ENCODE results near the gene CD302. TPM values are rescaled to one million over a fixed set of nuclear protein-coding genes. Genes with fewer than 3 reads are reported as not detected.

CD302 gene
- polyA plus RNA-seq, 1 donor from 2014 or later = not detected

GRCh38 chr2:159758239-159758638 lies 39.8 kb downstream of the CD302 start:
- no peak overlapping the region for H3K27ac ChIP-seq (ENCODE audit: low read length)
- peaks cover 15% of the 10 kb centered on the region for H3K79me2 ChIP-seq (replicated peaks; ENCODE audit: insufficient read depth, low read length)
- no peaks in the 10 kb centered on the region for H3K36me3 ChIP-seq (ENCODE audit: insufficient read depth, low read length)

DNA sequence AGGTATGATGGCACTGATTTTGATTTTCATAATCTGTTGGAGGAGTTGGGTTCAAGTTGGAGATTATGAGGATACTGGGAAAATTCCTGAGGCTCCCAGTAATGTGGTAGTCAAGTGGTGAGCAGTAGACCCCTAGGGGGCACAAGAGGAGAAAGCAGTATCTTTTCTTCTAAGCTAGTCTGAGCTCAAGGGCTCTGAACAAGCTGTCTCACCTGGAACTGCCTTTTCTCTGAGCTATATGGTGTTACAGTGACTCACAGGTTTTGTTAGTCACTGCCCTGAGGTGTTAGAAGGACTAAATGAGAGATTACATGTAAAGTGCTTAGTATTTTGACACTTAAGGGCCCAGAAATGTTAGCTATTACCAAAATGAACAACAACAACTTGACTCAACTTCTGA lies 42.2 kb downstream of the CD302 start:
- no peaks in the 10 kb centered on the region for H4K20me1 ChIP-seq (ENCODE audit: insufficient read depth)
- H3F3A ChIP-seq (ENCODE audit: insufficient read depth, low read length, poor library complexity, severe bottlenecking) = no peaks in the 10 kb centered on the region
- no peak overlapping the region for H3K27ac ChIP-seq (ENCODE audit: low read length)
- no peak overlapping the region for H3K4me3 ChIP-seq (ENCODE audit: low read length)
- no peaks in the 10 kb centered on the region for H3K27me3 ChIP-seq (ENCODE audit: insufficient read depth, low read depth, low read length)
- no peak overlapping the region for H3K4me2 ChIP-seq (ENCODE audit: low read length)
- no peaks in the 10 kb centered on the region for H3K9me2 ChIP-seq (ENCODE audit: insufficient read depth, low read length)
- H3K9me3 ChIP-seq (ENCODE audit: low read length) = no peaks in the 10 kb centered on the region
- H3K36me3 ChIP-seq (ENCODE audit: insufficient read depth, low read length) = peaks cover 5% of the 10 kb centered on the region
- no peak overlapping the region for H2AFZ ChIP-seq (ENCODE audit: low read depth, low read length)
- peaks cover 20% of the 10 kb centered on the region for H3K79me2 ChIP-seq (replicated peaks; ENCODE audit: insufficient read depth, low read length)
- H3K9ac ChIP-seq (ENCODE audit: low read length) = no peak overlapping the region
- TF ChIP-seq, protein P1, sequence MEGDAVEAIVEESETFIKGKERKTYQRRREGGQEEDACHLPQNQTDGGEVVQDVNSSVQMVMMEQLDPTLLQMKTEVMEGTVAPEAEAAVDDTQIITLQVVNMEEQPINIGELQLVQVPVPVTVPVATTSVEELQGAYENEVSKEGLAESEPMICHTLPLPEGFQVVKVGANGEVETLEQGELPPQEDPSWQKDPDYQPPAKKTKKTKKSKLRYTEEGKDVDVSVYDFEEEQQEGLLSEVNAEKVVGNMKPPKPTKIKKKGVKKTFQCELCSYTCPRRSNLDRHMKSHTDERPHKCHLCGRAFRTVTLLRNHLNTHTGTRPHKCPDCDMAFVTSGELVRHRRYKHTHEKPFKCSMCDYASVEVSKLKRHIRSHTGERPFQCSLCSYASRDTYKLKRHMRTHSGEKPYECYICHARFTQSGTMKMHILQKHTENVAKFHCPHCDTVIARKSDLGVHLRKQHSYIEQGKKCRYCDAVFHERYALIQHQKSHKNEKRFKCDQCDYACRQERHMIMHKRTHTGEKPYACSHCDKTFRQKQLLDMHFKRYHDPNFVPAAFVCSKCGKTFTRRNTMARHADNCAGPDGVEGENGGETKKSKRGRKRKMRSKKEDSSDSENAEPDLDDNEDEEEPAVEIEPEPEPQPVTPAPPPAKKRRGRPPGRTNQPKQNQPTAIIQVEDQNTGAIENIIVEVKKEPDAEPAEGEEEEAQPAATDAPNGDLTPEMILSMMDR (IDR thresholded peaks at IDR 0.05; ENCODE audit: poor library complexity, severe bottlenecking) = no peak
- TF ChIP-seq POLR2AphosphoS5 (IDR thresholded peaks at IDR 0.05) = no peak
- TF ChIP-seq TAF1 (IDR thresholded peaks at IDR 0.05; ENCODE audit: low read depth) = no peak
- TF ChIP-seq MXI1 (conservative IDR thresholded peaks at IDR 0.05; ENCODE audit: poor library complexity, severe bottlenecking) = no peak
- TF ChIP-seq SMC3 (conservative IDR thresholded peaks at IDR 0.05; ENCODE audit: poor library complexity) = no peak
- no peak for TF ChIP-seq EP300 (conservative IDR thresholded peaks at IDR 0.05; ENCODE audit: poor library complexity, severe bottlenecking)
- no peak for TF ChIP-seq REST (IDR thresholded peaks at IDR 0.05; ENCODE audit: borderline replicate concordance)
- TF ChIP-seq RAD21 (conservative IDR thresholded peaks at IDR 0.05) = no peak

More at GRCh38 chr2:159758239-159758638, 39.8 kb downstream of the CD302 start:
- H3K9me2 ChIP-seq (ENCODE audit: insufficient read depth, low read length) = no peaks in the 10 kb centered on the region
- no peaks in the 10 kb centered on the region for H3F3A ChIP-seq (ENCODE audit: insufficient read depth, low read length, poor library complexity, severe bottlenecking)
- H4K20me1 ChIP-seq (ENCODE audit: insufficient read depth) = no peaks in the 10 kb centered on the region
- H2AFZ ChIP-seq (ENCODE audit: low read depth, low read length) = no peak overlapping the region
- H3K9ac ChIP-seq (ENCODE audit: low read length) = no peak overlapping the region
- H3K4me3 ChIP-seq (ENCODE audit: low read length) = no peak overlapping the region
- no peaks in the 10 kb centered on the region for H3K9me3 ChIP-seq (ENCODE audit: low read length)
- no peaks in the 10 kb centered on the region for H3K27me3 ChIP-seq (ENCODE audit: insufficient read depth, low read depth, low read length)
- no peak overlapping the region for H3K4me2 ChIP-seq (ENCODE audit: low read length)
- TF ChIP-seq MXI1 (conservative IDR thresholded peaks at IDR 0.05; ENCODE audit: poor library complexity, severe bottlenecking) (no peak), RAD21 (conservative IDR thresholded peaks at IDR 0.05) (no peak), SMC3 (conservative IDR thresholded peaks at IDR 0.05; ENCODE audit: poor library complexity) (no peak), POLR2AphosphoS5 (IDR thresholded peaks at IDR 0.05) (no peak), REST (IDR thresholded peaks at IDR 0.05; ENCODE audit: borderline replicate concordance) (no peak), EP300 (conservative IDR thresholded peaks at IDR 0.05; ENCODE audit: poor library complexity, severe bottlenecking) (no peak), TAF1 (IDR thresholded peaks at IDR 0.05; ENCODE audit: low read depth) (no peak), EZH2 (IDR thresholded peaks at IDR 0.05; ENCODE audit: borderline replicate concordance, insufficient read depth, low read length, poor library complexity, severe bottlenecking) (no peak)
- TF ChIP-seq, protein P1 (IDR thresholded peaks at IDR 0.05; ENCODE audit: poor library complexity, severe bottlenecking) = no peak

Data from neural cell (in vitro differentiated cells).